Colonic mucosa (tissue), 4 donors: Measurements from ENCODE around the gene GPR42. TPM values are rescaled to one million over a fixed set of nuclear protein-coding genes. Genes with fewer than 3 reads are reported as not detected.

Experiments
- DNase-seq: peaks from one replicate; pipeline ENCODE4 v3.0.0-alpha.2; 2020
- H3K27ac ChIP-seq: fragments of 200-600 bp; one replicate; pipeline ENCODE4 v1.8.0; 2021
- H3K27me3 ChIP-seq: fragments of 200-600 bp; one replicate; pipeline ENCODE4 v1.8.0; 2021
- H3K36me3 ChIP-seq: fragments of 200-600 bp; one replicate; pipeline ENCODE4 v1.8.0; 2021
- H3K4me1 ChIP-seq: fragments of 200-600 bp; one replicate; pipeline ENCODE4 v1.8.0; 2021; ENCODE audit warnings: mild to moderate bottlenecking
- H3K4me3 ChIP-seq: fragments of 200-600 bp; one replicate; pipeline ENCODE4 v1.8.0; 2021
- H3K9ac ChIP-seq, 2 donors: one replicate each; pipeline ENCODE4 v1.7.0; 2013; ENCODE audit warnings: control low read depth in 2 of 2, low read depth in 2 of 2, low read length in 2 of 2
- H3K9me3 ChIP-seq: fragments of 200-600 bp; one replicate; pipeline ENCODE4 v1.8.0; 2021
- intact Hi-C: fragments of 100-400 bp; cut with DNase I; formaldehyde crosslinking; loops from one replicate; pipeline ENCODE4 v1.14.1; 2022
- total RNA-seq, 2 donors: library from RNA; stranded (reverse); fragmentation: NEBNext Ultra II Directional in 1 of 2; extraction: Animal tissue kit (Norgen Biotek cat#: 25700) in 1 of 2; gene quantifications; one replicate each; pipeline ENCODE4 v1.2.1, GENCODE V29; 2021
- TF ChIP-seq, protein P1 (sequence below): fragments of 200-600 bp; IDR thresholded peaks from one replicate; pipeline ENCODE4 v1.8.0; 2022; ENCODE audit warnings: antibody characterized with exemption, mild to moderate bottlenecking
- donor health status: healthy.
- donor health status: DM: no; HTN: no; CAD: no.
- donor health status: DM: no; HTN: no; CAD: no.

The GPR42 gene
- total RNA-seq, 2 donors from 2014 or later: not detected

DNA sequence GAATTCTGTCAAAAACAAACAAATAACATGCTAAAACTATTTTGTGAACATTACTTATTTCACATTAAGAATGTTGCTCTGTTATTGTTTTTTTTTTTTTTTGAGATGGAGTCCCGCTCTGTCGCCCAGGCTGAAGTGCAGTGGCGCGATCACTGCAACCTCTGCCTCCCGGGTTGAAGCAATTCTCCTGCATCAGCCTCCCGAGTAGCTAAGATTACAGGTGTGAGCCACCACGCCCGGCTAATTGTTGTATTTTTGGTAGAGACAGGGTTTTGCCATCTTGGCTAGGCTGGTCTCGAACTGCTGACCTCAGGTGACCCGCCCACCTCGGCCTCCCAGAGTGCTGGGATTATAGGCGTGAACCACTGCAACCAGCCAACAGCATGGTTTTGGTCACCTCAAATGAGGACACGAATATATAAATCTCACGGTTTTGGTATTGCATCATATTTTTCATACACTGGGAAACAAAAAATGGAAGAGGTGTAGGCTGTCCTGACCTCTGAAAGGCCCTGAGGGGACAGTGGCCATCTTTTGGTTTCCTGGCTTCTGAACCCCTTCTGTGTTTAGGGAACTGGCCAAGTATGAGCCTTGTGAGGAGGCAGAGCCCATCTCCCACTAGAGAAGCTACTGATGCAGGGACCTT, 25.5 kb downstream of the GPR42 start:
- Histone ChIP-seq H3K9me3 (no peaks in the 10 kb centered on the region), H3K4me1 (no peaks in the 10 kb centered on the region), H3K9ac (no peak overlapping the region), H3K27me3 (no peaks in the 10 kb centered on the region), H3K4me3 (no peak overlapping the region), H3K36me3 (no peaks in the 10 kb centered on the region), H3K27ac (no peak overlapping the region)
- TF ChIP-seq, protein P1, sequence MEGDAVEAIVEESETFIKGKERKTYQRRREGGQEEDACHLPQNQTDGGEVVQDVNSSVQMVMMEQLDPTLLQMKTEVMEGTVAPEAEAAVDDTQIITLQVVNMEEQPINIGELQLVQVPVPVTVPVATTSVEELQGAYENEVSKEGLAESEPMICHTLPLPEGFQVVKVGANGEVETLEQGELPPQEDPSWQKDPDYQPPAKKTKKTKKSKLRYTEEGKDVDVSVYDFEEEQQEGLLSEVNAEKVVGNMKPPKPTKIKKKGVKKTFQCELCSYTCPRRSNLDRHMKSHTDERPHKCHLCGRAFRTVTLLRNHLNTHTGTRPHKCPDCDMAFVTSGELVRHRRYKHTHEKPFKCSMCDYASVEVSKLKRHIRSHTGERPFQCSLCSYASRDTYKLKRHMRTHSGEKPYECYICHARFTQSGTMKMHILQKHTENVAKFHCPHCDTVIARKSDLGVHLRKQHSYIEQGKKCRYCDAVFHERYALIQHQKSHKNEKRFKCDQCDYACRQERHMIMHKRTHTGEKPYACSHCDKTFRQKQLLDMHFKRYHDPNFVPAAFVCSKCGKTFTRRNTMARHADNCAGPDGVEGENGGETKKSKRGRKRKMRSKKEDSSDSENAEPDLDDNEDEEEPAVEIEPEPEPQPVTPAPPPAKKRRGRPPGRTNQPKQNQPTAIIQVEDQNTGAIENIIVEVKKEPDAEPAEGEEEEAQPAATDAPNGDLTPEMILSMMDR: no peak
- intact Hi-C loops: no loop called here
- no peak for DNase-seq

- H3K27ac ChIP-seq: no peak overlapping the region
- H3K9ac ChIP-seq: no peak overlapping the region
- no peak overlapping the region for H3K4me3 ChIP-seq
- TF ChIP-seq, protein P1: no peak
- H3K4me1 ChIP-seq: no peaks in the 10 kb centered on the region
- intact Hi-C loops: no loop called here
- H3K9me3 ChIP-seq: no peaks in the 10 kb centered on the region
- DNase-seq: no peak
- H3K36me3 ChIP-seq: no peaks in the 10 kb centered on the region
- no peaks in the 10 kb centered on the region for H3K27me3 ChIP-seq
Observed at GRCh38 chr19:35397064-35397463, 26.2 kb downstream of the GPR42 start.

DNA sequence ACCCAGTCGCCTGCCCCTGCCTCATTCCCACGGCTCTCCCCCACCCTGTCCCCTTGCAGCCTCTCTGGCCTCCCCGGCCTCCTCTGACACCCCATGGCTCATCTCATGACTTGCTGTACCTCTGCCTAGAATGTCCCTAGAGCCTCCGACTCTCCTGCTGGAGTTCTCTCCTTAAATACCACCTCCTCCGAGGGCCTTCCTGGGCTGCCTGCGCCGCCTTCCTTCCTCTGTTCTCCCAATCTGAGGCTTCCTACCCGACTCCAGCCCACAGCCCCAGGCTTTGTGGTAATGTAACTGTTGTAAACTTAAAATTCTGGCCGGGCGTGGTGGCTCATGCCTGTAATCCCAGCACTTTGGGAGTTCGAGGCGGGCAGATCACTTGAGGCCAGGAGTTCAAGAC, 27.7 kb downstream of the GPR42 start:
- Histone ChIP-seq H3K9ac (no peak overlapping the region), H3K27me3 (no peaks in the 10 kb centered on the region), H3K9me3 (no peaks in the 10 kb centered on the region), H3K27ac (no peak overlapping the region), H3K4me1 (no peaks in the 10 kb centered on the region), H3K4me3 (no peak overlapping the region), H3K36me3 (no peaks in the 10 kb centered on the region)
- intact Hi-C loops: no loop called here
- TF ChIP-seq, protein P1: no peak
- no peak for DNase-seq

DNA sequence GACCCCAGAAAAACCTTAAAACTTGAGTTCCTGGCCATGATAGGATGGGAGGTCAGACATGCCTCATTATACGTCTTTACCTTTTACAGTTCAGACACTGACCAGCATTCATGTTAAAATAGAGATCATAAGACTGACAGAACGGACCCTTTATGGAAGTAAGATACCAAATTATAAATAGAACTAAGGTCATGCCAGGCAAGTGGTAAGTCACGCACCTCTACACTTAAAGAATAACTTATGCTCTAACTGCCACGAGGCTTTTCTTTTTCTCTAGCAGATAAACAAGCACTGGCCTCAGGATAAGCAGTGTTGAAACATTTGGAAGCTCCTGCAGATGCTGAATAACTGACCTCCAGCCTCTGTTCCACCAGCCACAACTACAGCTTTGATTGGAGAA, 28.4 kb downstream of the GPR42 start:
- no peak overlapping the region for H3K9ac ChIP-seq
- intact Hi-C loops: no loop called here
- DNase-seq: no peak
- no peaks in the 10 kb centered on the region for H3K36me3 ChIP-seq
- H3K4me1 ChIP-seq: no peaks in the 10 kb centered on the region
- H3K9me3 ChIP-seq: no peaks in the 10 kb centered on the region
- no peaks in the 10 kb centered on the region for H3K27me3 ChIP-seq
- TF ChIP-seq, protein P1: no peak
- H3K27ac ChIP-seq: no peak overlapping the region
- H3K4me3 ChIP-seq: no peak overlapping the region

- no peak overlapping the region for H3K27ac ChIP-seq
- TF ChIP-seq, protein P1: no peak
- H3K27me3 ChIP-seq: no peaks in the 10 kb centered on the region
- H3K4me1 ChIP-seq: no peaks in the 10 kb centered on the region
- intact Hi-C loops: no loop called here
- no peaks in the 10 kb centered on the region for H3K36me3 ChIP-seq
- no peak overlapping the region for H3K4me3 ChIP-seq
- no peak for DNase-seq
- H3K9me3 ChIP-seq: no peaks in the 10 kb centered on the region
- no peak overlapping the region for H3K9ac ChIP-seq
Observed at GRCh38 chr19:35399948-35400772, 29.3 kb downstream of the GPR42 start.
